Fibroblast of villous mesenchyme (primary cell): ENCODE data around the gene IL11RA. TPM values are rescaled to one million over a fixed set of nuclear protein-coding genes. Genes with fewer than 3 reads are reported as not detected.

ENCODE experiments used
- DNase-seq: peaks from one replicate; pipeline ENCODE4 v3.0.0-alpha.2; 2010; ENCODE audit warnings: low read depth
- H3K4me3 ChIP-seq: 2 replicates; pipeline ENCODE4 v1.5.1; 2011; ENCODE audit warnings: low read depth, mild to moderate bottlenecking, low read length
- CTCF ChIP-seq: IDR thresholded peaks from 2 replicates; pipeline ENCODE4 v1.5.1; 2012; ENCODE audit warnings: low read depth, mild to moderate bottlenecking, low read length; ENCODE audit not compliant: insufficient read depth
- total RNA-seq: library from RNA; depleted of rRNA; stranded (reverse); fragments of >200 nt; gene quantifications from 2 replicates; pipeline ENCODE4 v1.2.3, GENCODE V29; 2012

IL11RA gene
- total RNA-seq, 1 donor = 8.2 TPM

- H3K4me3 ChIP-seq = peak overlapping the region; percentile 90
- no peak for DNase-seq
- TF ChIP-seq CTCF = no peak
Observed at GRCh38 chr9:34647651-34648050, 4.3 kb upstream of the IL11RA start.

GRCh38 chr9:34648673-34649072, 3.3 kb upstream of the IL11RA start:
- no peak overlapping the region for H3K4me3 ChIP-seq
- TF ChIP-seq CTCF = no peak
- no peak for DNase-seq

GRCh38 chr9:34650816-34651215, 1.2 kb upstream of the IL11RA start:
- TF ChIP-seq CTCF = no peak
- peak; percentile 26 for DNase-seq
- H3K4me3 ChIP-seq = no peak overlapping the region

GRCh38 chr9:34651321-34651720, 664 bp upstream of the IL11RA start:
- no peak for TF ChIP-seq CTCF
- DNase-seq = peak; percentile 51
- peak overlapping the region; percentile 53 for H3K4me3 ChIP-seq

- DNase-seq = no peak
- H3K4me3 ChIP-seq = peak overlapping the region; percentile 53
- no peak for TF ChIP-seq CTCF
Observed at GRCh38 chr9:34652602-34653000, 616 bp downstream of the IL11RA start.

- DNase-seq = no peak
- no peak overlapping the region for H3K4me3 ChIP-seq
- no peak for TF ChIP-seq CTCF
Observed at GRCh38 chr9:34653151-34654072, 1.4 kb downstream of the IL11RA start.
